DND-41 (cell line): Measurements from ENCODE around the gene WDR81.
"Not testable (repeated sequence)": the region's sequence is repeated elsewhere in the genome, so short reads cannot be mapped to it uniquely, and the experiment has no call there.

Experiments
- ATAC-seq: fragments of 200-7000 bp; cut with Tn5 transposase; 3 replicates; pipeline ENCODE4 v1.9.1; 2021; ENCODE audit warnings: low read depth; ENCODE audit not compliant: insufficient read depth
- DNase-seq: peaks from one replicate; pipeline ENCODE4 v3.0.0-alpha.2; 2020
- H2AFZ ChIP-seq: 2 replicates; pipeline ENCODE4 v1.6.0; 2012; ENCODE audit warnings: low read depth, low read length
- H3K27ac ChIP-seq: 2 replicates; pipeline ENCODE4 v1.5.1; 2012; ENCODE audit warnings: low read length, inconsistent platforms
- H3K27me3 ChIP-seq: fragments of 200-600 bp; sonication (generic); 2 replicates; pipeline ENCODE4 v1.6.0; 2012; ENCODE audit warnings: low read length, mild to moderate bottlenecking, inconsistent platforms; ENCODE audit not compliant: insufficient read depth, poor library complexity
- H3K36me3 ChIP-seq: 2 replicates; pipeline ENCODE4 v1.5.1; 2012; ENCODE audit warnings: low read length, inconsistent platforms; ENCODE audit not compliant: insufficient read depth
- H3K4me1 ChIP-seq: 2 replicates; pipeline ENCODE4 v1.5.1; 2012; ENCODE audit warnings: mild to moderate bottlenecking, low read length; ENCODE audit not compliant: insufficient read depth
- H3K4me2 ChIP-seq: 2 replicates; pipeline ENCODE4 v1.6.0; 2012; ENCODE audit warnings: mild to moderate bottlenecking, moderate library complexity, low read length, inconsistent platforms; ENCODE audit not compliant: insufficient read depth
- H3K4me3 ChIP-seq, 2 experiments: fragments of 200-600 bp in 1 of 2; shearing (Covaris generic) in 1 of 2; 2 replicates each; pipeline ENCODE4 v1.5.1; 2012 to 2016; ENCODE audit warnings: inconsistent platforms in 2 of 2, low read length in 2 of 2, mild to moderate bottlenecking in 2 of 2, low read depth in 1 of 2, moderate library complexity in 1 of 2
- H3K79me2 ChIP-seq: 2 replicates; pipeline ENCODE4 v1.6.0; 2012; ENCODE audit warnings: low read length, inconsistent platforms; ENCODE audit not compliant: insufficient read depth
- H3K9ac ChIP-seq: 2 replicates; pipeline ENCODE4 v1.6.0; 2012; ENCODE audit warnings: low read depth, mild to moderate bottlenecking, inconsistent platforms, low read length, moderate library complexity
- H3K9me3 ChIP-seq: 2 replicates; pipeline ENCODE4 v1.5.1; 2012; ENCODE audit warnings: low read length, moderate library complexity, mild to moderate bottlenecking, inconsistent platforms; ENCODE audit not compliant: insufficient read depth, severe bottlenecking
- H4K20me1 ChIP-seq: 2 replicates; pipeline ENCODE4 v1.6.0; 2012; ENCODE audit warnings: low read length; ENCODE audit not compliant: insufficient read depth
- CTCF ChIP-seq: IDR thresholded peaks from 2 replicates; pipeline ENCODE4 v1.5.1; 2012; ENCODE audit warnings: borderline replicate concordance, low read length, moderate library complexity, mild to moderate bottlenecking; ENCODE audit not compliant: poor library complexity, severe bottlenecking; ENCODE audit errors: extremely low read depth
- EZH2 ChIP-seq: IDR thresholded peaks from 3 replicates; pipeline ENCODE4 v1.6.1; 2012; ENCODE audit warnings: borderline replicate concordance, low read depth, mild to moderate bottlenecking, moderate library complexity, low read length, inconsistent platforms; ENCODE audit not compliant: severe bottlenecking

WDR81 gene

DNA sequence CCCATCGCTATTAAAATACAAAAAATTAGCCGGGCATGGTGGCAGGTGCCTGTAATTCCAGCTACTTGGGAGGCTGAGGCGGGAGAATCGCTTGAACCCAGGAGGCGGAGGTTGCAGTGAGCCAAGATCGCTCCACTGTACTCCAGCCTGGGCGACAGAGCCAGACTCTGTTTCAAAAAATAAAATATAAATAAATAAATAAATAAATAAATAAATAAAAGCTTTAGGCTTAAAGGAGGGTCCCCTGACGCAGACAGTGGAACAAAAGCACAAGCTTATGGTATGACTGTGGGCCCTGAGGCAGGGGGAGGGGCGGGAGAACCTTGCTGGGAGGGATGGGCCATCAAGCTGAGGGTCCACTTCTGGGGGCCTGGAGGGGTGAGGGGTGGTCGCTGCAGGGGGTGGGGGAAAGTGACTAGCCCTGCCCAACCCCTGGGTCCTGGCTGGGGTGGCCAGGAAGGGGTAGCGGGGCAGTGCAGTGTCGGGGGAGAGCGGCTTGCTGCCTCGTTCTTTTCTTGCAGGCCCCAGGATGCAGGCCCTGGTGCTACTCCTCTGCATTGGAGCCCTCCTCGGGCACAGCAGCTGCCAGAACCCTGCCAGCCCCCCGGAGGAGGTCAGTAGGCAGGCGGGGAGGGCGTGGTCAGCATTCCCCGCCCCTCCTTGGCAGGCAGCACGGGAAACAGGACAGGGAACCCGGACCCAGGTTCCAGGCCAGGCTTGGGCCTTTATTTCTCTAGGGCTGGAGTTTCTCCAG is 42.1 kb downstream of the WDR81 start:
- Histone ChIP-seq H3K36me3 (no peaks in the 10 kb centered on the region), H3K9ac (no peak overlapping the region), H3K79me2 (no peaks in the 10 kb centered on the region), H3K4me3 (no peak overlapping the region), H4K20me1 (no peaks in the 10 kb centered on the region), H3K4me1 (peaks cover 48% of the 10 kb centered on the region), H3K27ac (no peak overlapping the region), H2AFZ (no peak overlapping the region), H3K9me3 (no peaks in the 10 kb centered on the region), H3K27me3 (no peaks in the 10 kb centered on the region), H3K4me2 (no peak overlapping the region)
- DNase-seq (no peak), ATAC-seq (no peak)
- TF ChIP-seq CTCF = no peak
- TF ChIP-seq EZH2 = no peak

- ATAC-seq (no peak), DNase-seq (no peak)
- Histone ChIP-seq H4K20me1 (no peaks in the 10 kb centered on the region), H2AFZ (no peak overlapping the region), H3K27ac (no peak overlapping the region), H3K36me3 (no peaks in the 10 kb centered on the region), H3K9ac (no peak overlapping the region), H3K9me3 (no peaks in the 10 kb centered on the region), H3K4me2 (no peak overlapping the region), H3K79me2 (no peaks in the 10 kb centered on the region), H3K4me3 (no peak overlapping the region), H3K27me3 (no peaks in the 10 kb centered on the region), H3K4me1 (peaks cover 49% of the 10 kb centered on the region)
- TF ChIP-seq CTCF (peak; percentile 18), EZH2 (no peak)
Measured at GRCh38 chr17:1767358-1767757, 42.9 kb downstream of the WDR81 start.

DNA sequence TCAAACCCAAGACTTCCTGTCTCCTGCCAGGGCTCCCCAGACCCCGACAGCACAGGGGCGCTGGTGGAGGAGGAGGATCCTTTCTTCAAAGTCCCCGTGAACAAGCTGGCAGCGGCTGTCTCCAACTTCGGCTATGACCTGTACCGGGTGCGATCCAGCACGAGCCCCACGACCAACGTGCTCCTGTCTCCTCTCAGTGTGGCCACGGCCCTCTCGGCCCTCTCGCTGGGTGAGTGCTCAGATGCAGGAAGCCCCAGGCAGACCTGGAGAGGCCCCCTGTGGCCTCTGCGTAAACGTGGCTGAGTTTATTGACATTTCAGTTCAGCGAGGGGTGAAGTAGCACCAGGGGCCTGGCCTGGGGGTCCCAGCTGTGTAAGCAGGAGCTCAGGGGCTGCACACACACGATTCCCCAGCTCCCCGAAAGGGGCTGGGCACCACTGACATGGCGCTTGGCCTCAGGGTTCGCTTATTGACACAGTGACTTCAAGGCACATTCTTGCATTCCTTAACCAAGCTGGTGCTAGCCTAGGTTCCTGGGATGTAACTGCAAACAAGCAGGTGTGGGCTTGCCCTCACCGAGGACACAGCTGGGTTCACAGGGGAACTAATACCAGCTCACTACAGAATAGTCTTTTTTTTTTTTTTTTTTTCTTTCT is 45.4 kb downstream of the WDR81 start:
- ATAC-seq = peak; percentile 76
- H3K9me3 ChIP-seq = no peaks in the 10 kb centered on the region
- H2AFZ ChIP-seq = peak overlapping the region; percentile 74
- H3K36me3 ChIP-seq = no peaks in the 10 kb centered on the region
- H3K9ac ChIP-seq = peak overlapping the region; percentile 42
- peaks cover 23% of the 10 kb centered on the region for H3K4me1 ChIP-seq
- TF ChIP-seq EZH2 (no peak), CTCF (no peak)
- DNase-seq = peak; percentile 50
- H4K20me1 ChIP-seq = no peaks in the 10 kb centered on the region
- H3K4me2 ChIP-seq = peak overlapping the region; percentile 51
- peak overlapping the region; percentile 73 for H3K27ac ChIP-seq
- H3K79me2 ChIP-seq = no peaks in the 10 kb centered on the region
- peak overlapping the region in 1 of 2 experiments; percentile 35; a peak in 2 of 4 replicates for H3K4me3 ChIP-seq
- H3K27me3 ChIP-seq = no peaks in the 10 kb centered on the region

- not testable (repeated sequence) for ATAC-seq, H3K4me3 ChIP-seq, DNase-seq, H3K9ac ChIP-seq, H3K4me2 ChIP-seq, H4K20me1 ChIP-seq, H3K27ac ChIP-seq, H3K79me2 ChIP-seq, H3K27me3 ChIP-seq, H2AFZ ChIP-seq, H3K9me3 ChIP-seq
- Histone ChIP-seq H3K4me1 (peaks cover 22% of the 10 kb centered on the region), H3K36me3 (peaks cover 20% of the 10 kb centered on the region)
Measured at GRCh38 chr17:1773000-1773695, 48.6 kb downstream of the WDR81 start.
